Measurements from ENCODE around the gene MCC.

Gene MCC

DNA sequence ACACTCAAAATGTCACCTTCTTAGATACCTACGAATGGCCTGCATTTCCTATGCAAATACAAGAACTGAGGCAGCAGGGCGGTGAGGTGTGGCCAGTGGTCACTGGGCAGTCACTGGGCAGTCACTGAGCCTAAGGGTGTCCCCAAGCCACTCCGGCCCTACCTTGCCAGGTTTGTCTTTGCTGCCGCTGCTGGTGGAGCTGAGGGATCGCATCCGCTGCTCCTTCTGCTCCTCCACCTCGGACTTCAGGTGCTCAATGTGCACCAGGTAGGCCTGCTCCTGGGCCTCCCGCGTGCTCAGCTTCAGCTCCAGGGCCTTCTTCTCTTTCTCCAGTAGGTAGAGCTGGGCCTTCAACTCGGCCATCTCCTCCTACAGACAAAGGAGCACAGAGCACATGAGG, 439.3 kb downstream of the MCC start:
- TF ChIP-seq ZNF214 (tag by site-specific recombination; IDR thresholded peaks at IDR 0.05; ENCODE audit: borderline replicate concordance), result no peak
- TF ChIP-seq ZXDB (tag by site-specific recombination; IDR thresholded peaks at IDR 0.05), result no peak
- TF ChIP-seq FEZF1 (tag by site-specific recombination; IDR thresholded peaks at IDR 0.05), result no peak
- TF ChIP-seq YY1 (tag by site-specific recombination; IDR thresholded peaks at IDR 0.05), result no peak
- TF ChIP-seq ZNF513 (tag by site-specific recombination; IDR thresholded peaks at IDR 0.05), result no peak
- TF ChIP-seq ZNF692 (tag by site-specific recombination; IDR thresholded peaks at IDR 0.05), result no peak
- no peak for TF ChIP-seq SETDB1 (IDR thresholded peaks at IDR 0.05; ENCODE audit: insufficient read length, low read length)
- TF ChIP-seq ZNF585B (tag by site-specific recombination; IDR thresholded peaks at IDR 0.05), result no peak
- no peak for TF ChIP-seq ZNF19 (tag by site-specific recombination; IDR thresholded peaks at IDR 0.05; ENCODE audit: low read depth)
- TF ChIP-seq, protein P1, sequence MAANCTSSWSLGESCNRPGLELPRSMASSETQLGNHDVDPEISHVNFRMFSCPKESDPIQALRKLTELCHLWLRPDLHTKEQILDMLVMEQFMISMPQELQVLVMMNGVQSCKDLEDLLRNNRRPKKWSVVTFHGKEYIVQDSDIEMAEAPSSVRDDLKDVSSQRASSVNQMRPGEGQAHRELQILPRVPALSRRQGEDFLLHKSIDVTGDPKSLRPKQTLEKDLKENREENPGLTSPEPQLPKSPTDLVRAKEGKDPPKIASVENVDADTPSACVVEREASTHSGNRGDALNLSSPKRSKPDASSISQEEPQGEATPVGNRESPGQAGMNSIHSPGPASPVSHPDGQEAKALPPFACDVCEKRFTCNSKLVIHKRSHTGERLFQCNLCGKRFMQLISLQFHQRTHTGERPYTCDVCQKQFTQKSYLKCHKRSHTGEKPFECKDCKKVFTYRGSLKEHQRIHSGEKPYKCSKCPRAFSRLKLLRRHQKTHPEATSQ (tag by site-specific recombination; IDR thresholded peaks at IDR 0.05), result no peak
- no peak for TF ChIP-seq ZNF785 (tag by site-specific recombination; IDR thresholded peaks at IDR 0.05)
- TF ChIP-seq ZNF776 (tag by site-specific recombination; IDR thresholded peaks at IDR 0.05; ENCODE audit: borderline replicate concordance), result no peak
- no peak for TF ChIP-seq ZNF280C (tag by site-specific recombination; IDR thresholded peaks at IDR 0.05)
- ChIA-PET CTCF (no interaction called here), POLR2A (no interaction called here)
- Histone ChIP-seq H3K9me3 (ENCODE audit: control insufficient read depth, insufficient read depth, low read depth, low read length) (no peaks in the 10 kb centered on the region), H3K27ac (ENCODE audit: extremely low read depth, low read depth, low read length) (no peak overlapping the region), H3K4me3 (ENCODE audit: low read depth, low read length) (no peak overlapping the region), H3K4me1 (ENCODE audit: control insufficient read depth, insufficient read depth, low read length) (no peaks in the 10 kb centered on the region), H3K36me3 (ENCODE audit: control insufficient read depth in 2 of 2, insufficient read depth in 1 of 2, low read length in 2 of 2) (peaks cover 0 to 70% of the 10 kb centered on the region in 2 experiments; a peak in 1 of 3 replicates)

- H3K9me3 ChIP-seq (ENCODE audit: control insufficient read depth, insufficient read depth, low read depth, low read length), result no peaks in the 10 kb centered on the region
- no peak overlapping the region for H3K4me3 ChIP-seq (ENCODE audit: low read depth, low read length)
- H3K4me1 ChIP-seq (ENCODE audit: control insufficient read depth, insufficient read depth, low read length), result no peaks in the 10 kb centered on the region
- no peak overlapping the region for H3K27ac ChIP-seq (ENCODE audit: extremely low read depth, low read depth, low read length)
- H3K36me3 ChIP-seq (ENCODE audit: control insufficient read depth in 2 of 2, insufficient read depth in 1 of 2, low read length in 2 of 2), result peaks cover 0 to 70% of the 10 kb centered on the region in 2 experiments; a peak in 1 of 3 replicates
- CTCF ChIA-PET, result interaction anchor here (0.6 kb wide), 1 partner anchor 532 kb away, joined by 3 read pairs; no protein-coding TSS in a partner anchor
- POLR2A ChIA-PET, result no interaction called here
- TF ChIP-seq, protein P1 (tag by site-specific recombination; IDR thresholded peaks at IDR 0.05), result no peak
- TF ChIP-seq ZSCAN18 (tag by site-specific recombination; IDR thresholded peaks at IDR 0.05), result no peak
- no peak for TF ChIP-seq OSR2 (tag by site-specific recombination; IDR thresholded peaks at IDR 0.05)
- TF ChIP-seq ZNF791 (tag by site-specific recombination; IDR thresholded peaks at IDR 0.05), result no peak
These were observed 440.3 kb downstream of the MCC start for GRCh38 chr5:113047733-113048652.
